Measurements from ENCODE around the gene JAK2. TPM values are rescaled to one million over a fixed set of nuclear protein-coding genes. Genes with fewer than 3 reads are reported as not detected.

JAK2 gene
- total RNA-seq, 1 experiment from 2014 or later: 1.4 TPM

DNA sequence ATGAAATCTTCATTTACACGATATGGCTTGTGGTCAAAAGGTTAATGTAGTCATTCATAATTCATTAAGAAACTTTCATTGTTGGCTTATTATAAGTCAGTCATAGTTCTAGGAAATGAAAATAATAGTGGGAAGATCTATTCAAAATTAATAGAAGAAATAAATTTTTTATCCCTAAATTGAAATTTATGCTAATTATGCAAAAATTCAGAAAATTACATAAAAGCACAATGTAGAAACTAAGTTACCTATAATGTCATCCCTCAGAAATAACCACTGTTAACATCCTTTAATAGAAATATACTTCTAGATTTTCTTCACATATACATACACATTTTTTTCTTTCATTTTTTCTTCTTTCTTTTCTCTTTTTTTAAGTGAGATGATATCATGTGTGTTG, 15.9 kb upstream of the JAK2 start:
- TF ChIP-seq, protein P1, sequence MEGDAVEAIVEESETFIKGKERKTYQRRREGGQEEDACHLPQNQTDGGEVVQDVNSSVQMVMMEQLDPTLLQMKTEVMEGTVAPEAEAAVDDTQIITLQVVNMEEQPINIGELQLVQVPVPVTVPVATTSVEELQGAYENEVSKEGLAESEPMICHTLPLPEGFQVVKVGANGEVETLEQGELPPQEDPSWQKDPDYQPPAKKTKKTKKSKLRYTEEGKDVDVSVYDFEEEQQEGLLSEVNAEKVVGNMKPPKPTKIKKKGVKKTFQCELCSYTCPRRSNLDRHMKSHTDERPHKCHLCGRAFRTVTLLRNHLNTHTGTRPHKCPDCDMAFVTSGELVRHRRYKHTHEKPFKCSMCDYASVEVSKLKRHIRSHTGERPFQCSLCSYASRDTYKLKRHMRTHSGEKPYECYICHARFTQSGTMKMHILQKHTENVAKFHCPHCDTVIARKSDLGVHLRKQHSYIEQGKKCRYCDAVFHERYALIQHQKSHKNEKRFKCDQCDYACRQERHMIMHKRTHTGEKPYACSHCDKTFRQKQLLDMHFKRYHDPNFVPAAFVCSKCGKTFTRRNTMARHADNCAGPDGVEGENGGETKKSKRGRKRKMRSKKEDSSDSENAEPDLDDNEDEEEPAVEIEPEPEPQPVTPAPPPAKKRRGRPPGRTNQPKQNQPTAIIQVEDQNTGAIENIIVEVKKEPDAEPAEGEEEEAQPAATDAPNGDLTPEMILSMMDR (IDR thresholded peaks at IDR 0.05; ENCODE audit: insufficient read depth in 1 of 2, low read depth in 1 of 2, low read length in 1 of 2, severe bottlenecking in 1 of 2, unreplicated experiment in 1 of 2): no peak
- intact Hi-C loops (cut with micrococcal nuclease; ENCODE audit: unreplicated experiment): no loop called here
- DNase-seq: no peak
- Mint-ChIP-seq H3K4me1 (ENCODE audit: low read depth, unreplicated experiment) (no peaks in the 10 kb centered on the region), H3K9me3 (ENCODE audit: unreplicated experiment) (no peaks in the 10 kb centered on the region), H3K4me3 (ENCODE audit: unreplicated experiment) (no peak overlapping the region), H3K36me3 (ENCODE audit: insufficient read depth, unreplicated experiment) (no peaks in the 10 kb centered on the region), H3K27me3 (ENCODE audit: insufficient read depth, unreplicated experiment) (peaks cover 3% of the 10 kb centered on the region), H3K27ac (ENCODE audit: unreplicated experiment) (no peak overlapping the region)
- no peaks in the 10 kb centered on the region for H3K4me1 ChIP-seq
- H3K27me3 ChIP-seq (replicated peaks; ENCODE audit: control insufficient read depth, insufficient read depth, low read length): no peaks in the 10 kb centered on the region; the same call in 1 of the 2 replicates
- CTCF ChIA-PET: no interaction called here
- POLR2A ChIA-PET: no interaction called here
- no peaks in the 10 kb centered on the region for H3K9me3 ChIP-seq
- BruUV-seq (replicated peaks): no TSS peak
- H3K4me3 ChIP-seq (ENCODE audit: low read depth, low read length): no peak overlapping the region
- no peaks in the 10 kb centered on the region for H3K36me3 ChIP-seq (ENCODE audit: control insufficient read depth, insufficient read depth, low read length)

GRCh38 chr9:4970970-4971641, 14.0 kb upstream of the JAK2 start:
- DNase-seq: no peak
- ChIA-PET CTCF (no interaction called here), POLR2A (no interaction called here)
- no peaks in the 10 kb centered on the region for H3K36me3 ChIP-seq (ENCODE audit: control insufficient read depth, insufficient read depth, low read length)
- TF ChIP-seq, protein P1 (IDR thresholded peaks at IDR 0.05; ENCODE audit: insufficient read depth in 1 of 2, low read depth in 1 of 2, low read length in 1 of 2, severe bottlenecking in 1 of 2, unreplicated experiment in 1 of 2): no peak
- Mint-ChIP-seq H3K9me3 (ENCODE audit: unreplicated experiment) (no peaks in the 10 kb centered on the region), H3K4me1 (ENCODE audit: low read depth, unreplicated experiment) (no peaks in the 10 kb centered on the region), H3K36me3 (ENCODE audit: insufficient read depth, unreplicated experiment) (no peaks in the 10 kb centered on the region), H3K4me3 (ENCODE audit: unreplicated experiment) (no peak overlapping the region), H3K27ac (ENCODE audit: unreplicated experiment) (no peak overlapping the region), H3K27me3 (ENCODE audit: insufficient read depth, unreplicated experiment) (no peaks in the 10 kb centered on the region)
- no peaks in the 10 kb centered on the region; the same call in 1 of the 2 replicates for H3K27me3 ChIP-seq (replicated peaks; ENCODE audit: control insufficient read depth, insufficient read depth, low read length)
- no peaks in the 10 kb centered on the region for H3K4me1 ChIP-seq
- intact Hi-C loops (cut with micrococcal nuclease; ENCODE audit: unreplicated experiment): no loop called here
- no peak overlapping the region for H3K4me3 ChIP-seq (ENCODE audit: low read depth, low read length)
- H3K9me3 ChIP-seq: no peaks in the 10 kb centered on the region
- no TSS peak for BruUV-seq (replicated peaks)

DNA sequence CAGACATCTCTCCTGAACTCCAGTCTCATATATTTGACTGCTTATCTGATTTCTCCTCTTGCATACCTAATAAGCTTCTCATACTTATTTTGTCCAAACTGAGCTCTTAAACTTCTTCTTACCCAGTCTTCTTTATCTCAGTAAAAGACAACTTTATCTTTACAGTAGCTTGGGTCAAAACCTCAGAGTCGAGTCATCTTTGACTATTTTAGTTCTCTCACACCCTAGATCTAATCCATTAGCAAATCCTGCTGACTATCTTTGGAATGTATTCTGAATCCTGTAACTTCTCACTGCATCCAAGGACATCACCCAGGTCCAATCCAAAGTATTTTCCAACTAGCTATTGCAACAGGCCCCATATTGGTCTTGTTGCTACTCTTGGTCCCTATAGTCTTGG, 11.8 kb upstream of the JAK2 start:
- no peak overlapping the region for H3K4me3 ChIP-seq (ENCODE audit: low read depth, low read length)
- Mint-ChIP-seq H3K27ac (ENCODE audit: unreplicated experiment) (no peak overlapping the region), H3K4me1 (ENCODE audit: low read depth, unreplicated experiment) (no peaks in the 10 kb centered on the region), H3K36me3 (ENCODE audit: insufficient read depth, unreplicated experiment) (no peaks in the 10 kb centered on the region), H3K9me3 (ENCODE audit: unreplicated experiment) (no peaks in the 10 kb centered on the region), H3K27me3 (ENCODE audit: insufficient read depth, unreplicated experiment) (no peaks in the 10 kb centered on the region), H3K4me3 (ENCODE audit: unreplicated experiment) (no peak overlapping the region)
- DNase-seq: no peak
- ChIA-PET CTCF (no interaction called here), POLR2A (no interaction called here)
- no peaks in the 10 kb centered on the region for H3K36me3 ChIP-seq (ENCODE audit: control insufficient read depth, insufficient read depth, low read length)
- no peaks in the 10 kb centered on the region for H3K4me1 ChIP-seq
- H3K27me3 ChIP-seq (replicated peaks; ENCODE audit: control insufficient read depth, insufficient read depth, low read length): no peaks in the 10 kb centered on the region; the same call in 1 of the 2 replicates
- intact Hi-C loops (cut with micrococcal nuclease; ENCODE audit: unreplicated experiment): no loop called here
- H3K9me3 ChIP-seq: no peaks in the 10 kb centered on the region
- no TSS peak for BruUV-seq (replicated peaks)
- TF ChIP-seq, protein P1 (IDR thresholded peaks at IDR 0.05; ENCODE audit: insufficient read depth in 1 of 2, low read depth in 1 of 2, low read length in 1 of 2, severe bottlenecking in 1 of 2, unreplicated experiment in 1 of 2): no peak

Data from Caco-2 (cell line).